Osteocyte (in vitro differentiated cells): ENCODE results near the gene HECTD1. TPM values are rescaled to one million over a fixed set of nuclear protein-coding genes. Genes with fewer than 3 reads are reported as not detected.
A peak's percentile ranks its signal among the peaks of the same experiment; 100 is the strongest.

ENCODE experiments used
- DNase-seq: peaks from one replicate; pipeline ENCODE4 v3.0.0; 2021; ENCODE audit warnings: mixed read lengths; ENCODE audit not compliant: unreplicated experiment; ENCODE audit errors: extremely low spot score
- H3K27ac Mint-ChIP-seq: one replicate; pipeline ENCODE4 v1.8.0; 2021; ENCODE audit warnings: mild to moderate bottlenecking, mixed read lengths; ENCODE audit not compliant: unreplicated experiment
- H3K27me3 Mint-ChIP-seq: one replicate; pipeline ENCODE4 v1.8.0; 2021; ENCODE audit warnings: mixed read lengths; ENCODE audit not compliant: unreplicated experiment
- H3K36me3 Mint-ChIP-seq: one replicate; pipeline ENCODE4 v1.8.0; 2021; ENCODE audit warnings: mixed read lengths; ENCODE audit not compliant: unreplicated experiment
- H3K4me1 Mint-ChIP-seq: one replicate; pipeline ENCODE4 v1.8.0; 2021; ENCODE audit warnings: mixed read lengths; ENCODE audit not compliant: unreplicated experiment
- H3K4me3 Mint-ChIP-seq: one replicate; pipeline ENCODE4 v1.8.0; 2021; ENCODE audit warnings: mild to moderate bottlenecking, moderate library complexity, mixed read lengths; ENCODE audit not compliant: unreplicated experiment
- H3K9me3 Mint-ChIP-seq: one replicate; pipeline ENCODE4 v1.8.0; 2021; ENCODE audit warnings: mixed read lengths; ENCODE audit not compliant: unreplicated experiment
- CTCF ChIP-seq: fragments of 200-600 bp; sonication (generic); IDR thresholded peaks from 2 replicates; pipeline ENCODE4 v1.5.0; 2021; ENCODE audit warnings: antibody characterized with exemption, mild to moderate bottlenecking, moderate library complexity
- total RNA-seq: library from RNA; stranded (reverse); gene quantifications from 2 replicates; pipeline ENCODE4 v1.2.1, GENCODE V29; 2021

Gene HECTD1
- total RNA-seq, 1 donor from 2014 or later: 175 TPM

GRCh38 chr14:31170411-31170810, 37.2 kb downstream of the HECTD1 start:
- no peaks in the 10 kb centered on the region for H3K27me3 Mint-ChIP-seq
- peaks cover 51% of the 10 kb centered on the region for H3K36me3 Mint-ChIP-seq
- no peaks in the 10 kb centered on the region for H3K9me3 Mint-ChIP-seq
- DNase-seq: no peak
- no peak overlapping the region for H3K27ac Mint-ChIP-seq
- H3K4me3 Mint-ChIP-seq: no peak overlapping the region
- no peak for TF ChIP-seq CTCF
- peaks cover 10% of the 10 kb centered on the region for H3K4me1 Mint-ChIP-seq

GRCh38 chr14:31169877-31170276, 37.7 kb downstream of the HECTD1 start:
- Mint-ChIP-seq H3K4me3 (no peak overlapping the region), H3K9me3 (no peaks in the 10 kb centered on the region), H3K27ac (no peak overlapping the region), H3K4me1 (peaks cover 15% of the 10 kb centered on the region), H3K36me3 (peaks cover 51% of the 10 kb centered on the region), H3K27me3 (no peaks in the 10 kb centered on the region)
- no peak for DNase-seq
- no peak for TF ChIP-seq CTCF

GRCh38 chr14:31167032-31167431, 40.6 kb downstream of the HECTD1 start:
- H3K4me3 Mint-ChIP-seq: no peak overlapping the region
- peaks cover 52% of the 10 kb centered on the region for H3K36me3 Mint-ChIP-seq
- peaks cover 15% of the 10 kb centered on the region for H3K4me1 Mint-ChIP-seq
- TF ChIP-seq CTCF: no peak
- DNase-seq: no peak
- no peaks in the 10 kb centered on the region for H3K27me3 Mint-ChIP-seq
- H3K9me3 Mint-ChIP-seq: no peaks in the 10 kb centered on the region
- no peak overlapping the region for H3K27ac Mint-ChIP-seq

GRCh38 chr14:31166271-31166561, 41.4 kb downstream of the HECTD1 start:
- Mint-ChIP-seq H3K27me3 (no peaks in the 10 kb centered on the region), H3K27ac (peak overlapping the region; percentile 91), H3K4me1 (peaks cover 15% of the 10 kb centered on the region), H3K36me3 (peaks cover 50% of the 10 kb centered on the region), H3K9me3 (no peaks in the 10 kb centered on the region), H3K4me3 (no peak overlapping the region)
- TF ChIP-seq CTCF: no peak
- DNase-seq: no peak

GRCh38 chr14:31164115-31164514, 43.5 kb downstream of the HECTD1 start:
- no peaks in the 10 kb centered on the region for H3K9me3 Mint-ChIP-seq
- peaks cover 41% of the 10 kb centered on the region for H3K36me3 Mint-ChIP-seq
- H3K27ac Mint-ChIP-seq: no peak overlapping the region
- H3K4me3 Mint-ChIP-seq: no peak overlapping the region
- no peak for TF ChIP-seq CTCF
- H3K4me1 Mint-ChIP-seq: peaks cover 16% of the 10 kb centered on the region
- DNase-seq: no peak
- H3K27me3 Mint-ChIP-seq: no peaks in the 10 kb centered on the region
